OCI-LY7 (cell line): ENCODE results near the gene ZNRF2. TPM values are rescaled to one million over a fixed set of nuclear protein-coding genes. Genes with fewer than 3 reads are reported as not detected.

Source experiments
- BruUV-seq: library from RNA; stranded (reverse); fragments of 400-500 nt; replicated peaks from 2 replicates; lab custom pipeline; 2021; lab: Mats Ljungman, UMichigan
- CTCF ChIA-PET: fragments of 300-600 bp; sonication (Branson Sonifier 250); formaldehyde crosslinking; loops from one replicate; lab custom pipeline; 2022; ENCODE audit warnings: antibody characterized with exemption; ENCODE audit not compliant: unreplicated experiment; lab: Charles Lee
- POLR2A ChIA-PET: fragments of 300-600 bp; sonication (Branson Sonifier 250); formaldehyde crosslinking; loops from one replicate; lab custom pipeline; 2022; ENCODE audit warnings: antibody characterized with exemption; lab: Charles Lee
- DNase-seq: peaks from one replicate; pipeline ENCODE4 v3.0.0-alpha.2; 2015; ENCODE audit warnings: low spot score
- H2AFZ ChIP-seq: fragments of 200-600 bp; sonication (generic), shearing (Covaris generic); 2 replicates; pipeline ENCODE4 v1.6.1; 2014; ENCODE audit warnings: mild to moderate bottlenecking, antibody characterized with exemption, low read length, moderate library complexity
- H3K27ac ChIP-seq: fragments of 200-600 bp; sonication (generic); 2 replicates; pipeline ENCODE4 v1.5.1; 2014; ENCODE audit warnings: mixed run types, low read depth, mild to moderate bottlenecking, moderate library complexity, low read length, inconsistent platforms; ENCODE audit not compliant: poor library complexity, severe bottlenecking
- H3K36me3 ChIP-seq: fragments of 200-600 bp; sonication (generic); 2 replicates; pipeline ENCODE4 v1.6.1; 2014; ENCODE audit warnings: mild to moderate bottlenecking, antibody characterized with exemption, low read length, moderate library complexity, mixed read lengths; ENCODE audit not compliant: insufficient read depth
- H3K4me1 ChIP-seq: fragments of 200-600 bp; sonication (generic); 2 replicates; pipeline ENCODE4 v1.5.1; 2014; ENCODE audit warnings: mild to moderate bottlenecking, low read length; ENCODE audit not compliant: insufficient read depth, poor library complexity, severe bottlenecking
- H3K4me2 ChIP-seq: fragments of 200-600 bp; sonication (generic); 2 replicates; pipeline ENCODE4 v1.6.1; 2014; ENCODE audit warnings: mild to moderate bottlenecking, low read length
- H3K4me3 ChIP-seq: fragments of 200-600 bp; sonication (generic); 2 replicates; pipeline ENCODE4 v1.5.1; 2014; ENCODE audit warnings: mild to moderate bottlenecking, low read depth, low read length; ENCODE audit not compliant: poor library complexity, severe bottlenecking
- H3K79me2 ChIP-seq: fragments of 200-600 bp; sonication (generic); 2 replicates; pipeline ENCODE4 v1.6.1; 2016; ENCODE audit warnings: low read depth, mild to moderate bottlenecking, low read length, moderate library complexity, mixed read lengths; ENCODE audit not compliant: insufficient read depth
- H3K9me2 ChIP-seq: fragments of 200-600 bp; sonication (generic); 2 replicates; pipeline ENCODE4 v1.6.1; 2016; ENCODE audit warnings: mild to moderate bottlenecking, low read length, mixed read lengths; ENCODE audit not compliant: insufficient read depth
- H3K9me3 ChIP-seq: fragments of 200-600 bp; sonication (generic); 2 replicates; pipeline ENCODE4 v1.6.1; 2014; ENCODE audit warnings: mild to moderate bottlenecking, mixed run types, low read length, mixed read lengths
- H4K20me1 ChIP-seq: fragments of 200-600 bp; sonication (generic); 2 replicates; pipeline ENCODE4 v1.6.1; 2014; ENCODE audit warnings: mild to moderate bottlenecking, antibody characterized with exemption, low read length, moderate library complexity, mixed read lengths; ENCODE audit not compliant: insufficient read depth
- CTCF ChIP-seq: fragments of 200-600 bp; sonication (generic); conservative IDR thresholded peaks from 2 replicates; pipeline ENCODE4 v1.5.1; 2014; ENCODE audit warnings: mild to moderate bottlenecking, antibody characterized with exemption, low read length, moderate library complexity, mixed read lengths
- EZH2phosphoT487 ChIP-seq: fragments of 200-600 bp; sonication (generic); IDR thresholded peaks from 2 replicates; pipeline ENCODE4 v1.6.1; 2018; ENCODE audit warnings: low read depth, borderline replicate concordance, mild to moderate bottlenecking, mixed run types, antibody characterized with exemption, low read length, moderate library complexity, mixed read lengths
- intact Hi-C: fragments of 100-400 bp; cut with micrococcal nuclease; formaldehyde crosslinking; loops from one replicate; pipeline ENCODE4 v1.10.0; 2022; ENCODE audit not compliant: unreplicated experiment
- total RNA-seq, 2 experiments: library from RNA; depleted of rRNA in 1 of 2; stranded (reverse); fragments of >200 nt in 1 of 2; shearing (Covaris generic) in 1 of 2; gene quantifications; 2 replicates each; pipeline ENCODE4 v1.2.3, GENCODE V29; 2014 to 2022

The ZNRF2 gene
- total RNA-seq, 2 experiments from 2014 or later: 21.2 to 24.7 TPM

GRCh38 chr7:30359957-30360356, 75.6 kb downstream of the ZNRF2 start:
- BruUV-seq: no TSS peak
- DNase-seq: no peak
- peaks cover 8% of the 10 kb centered on the region for H3K4me1 ChIP-seq
- no peaks in the 10 kb centered on the region for H3K9me3 ChIP-seq
- H3K4me2 ChIP-seq: no peak overlapping the region
- H3K27ac ChIP-seq: no peak overlapping the region
- H3K36me3 ChIP-seq: peaks cover 24% of the 10 kb centered on the region
- no peaks in the 10 kb centered on the region for H4K20me1 ChIP-seq
- H3K9me2 ChIP-seq: no peaks in the 10 kb centered on the region
- ChIA-PET POLR2A (interaction anchor here (0.5 to 0.6 kb wide), 2 partner anchors 17 to 160 kb away, joined by 3 read pairs; no protein-coding TSS in a partner anchor), CTCF (interaction anchor here (0.6 kb wide), 2 partner anchors 11 to 47 kb away, joined by 3 read pairs; no protein-coding TSS in a partner anchor)
- H3K79me2 ChIP-seq: no peaks in the 10 kb centered on the region
- intact Hi-C loops: loop anchor here (10.0 kb wide), 1 partner anchor 205 kb away; no protein-coding TSS in a partner anchor
- TF ChIP-seq CTCF (no peak), EZH2phosphoT487 (no peak)
- no peak overlapping the region for H3K4me3 ChIP-seq
- no peak overlapping the region for H2AFZ ChIP-seq

GRCh38 chr7:30363778-30364563, 79.6 kb downstream of the ZNRF2 start:
- Histone ChIP-seq H3K27ac (no peak overlapping the region), H3K9me2 (no peaks in the 10 kb centered on the region), H3K9me3 (no peaks in the 10 kb centered on the region), H3K4me2 (no peak overlapping the region; the same call in 1 of the 2 replicates), H3K4me3 (no peak overlapping the region), H3K79me2 (no peaks in the 10 kb centered on the region), H2AFZ (no peak overlapping the region), H3K4me1 (peaks cover 8% of the 10 kb centered on the region), H3K36me3 (peaks cover 13% of the 10 kb centered on the region), H4K20me1 (no peaks in the 10 kb centered on the region)
- ChIA-PET POLR2A (interaction anchor here (0.7 to 1.1 kb wide), 6 partner anchors 10 to 628 kb away, joined by 3 to 5 read pairs (median 4); no protein-coding TSS in a partner anchor), CTCF (interaction anchor here (0.6 kb wide), 1 partner anchor 15 kb away, joined by 3 read pairs; no protein-coding TSS in a partner anchor)
- intact Hi-C loops: loop anchor here (10.0 kb wide), 1 partner anchor 201 kb away; no protein-coding TSS in a partner anchor
- TF ChIP-seq EZH2phosphoT487 (no peak), CTCF (no peak)
- BruUV-seq: no TSS peak
- no peak for DNase-seq
